ENCODE data around the gene CD300LD. TPM values are rescaled to one million over a fixed set of nuclear protein-coding genes. Genes with fewer than 3 reads are reported as not detected.
"Not testable (repeated sequence)": the region's sequence is repeated elsewhere in the genome, so short reads cannot be mapped to it uniquely, and the experiment has no call there.

Gene CD300LD
- not detected in 2 replicates for total RNA-seq

DNA sequence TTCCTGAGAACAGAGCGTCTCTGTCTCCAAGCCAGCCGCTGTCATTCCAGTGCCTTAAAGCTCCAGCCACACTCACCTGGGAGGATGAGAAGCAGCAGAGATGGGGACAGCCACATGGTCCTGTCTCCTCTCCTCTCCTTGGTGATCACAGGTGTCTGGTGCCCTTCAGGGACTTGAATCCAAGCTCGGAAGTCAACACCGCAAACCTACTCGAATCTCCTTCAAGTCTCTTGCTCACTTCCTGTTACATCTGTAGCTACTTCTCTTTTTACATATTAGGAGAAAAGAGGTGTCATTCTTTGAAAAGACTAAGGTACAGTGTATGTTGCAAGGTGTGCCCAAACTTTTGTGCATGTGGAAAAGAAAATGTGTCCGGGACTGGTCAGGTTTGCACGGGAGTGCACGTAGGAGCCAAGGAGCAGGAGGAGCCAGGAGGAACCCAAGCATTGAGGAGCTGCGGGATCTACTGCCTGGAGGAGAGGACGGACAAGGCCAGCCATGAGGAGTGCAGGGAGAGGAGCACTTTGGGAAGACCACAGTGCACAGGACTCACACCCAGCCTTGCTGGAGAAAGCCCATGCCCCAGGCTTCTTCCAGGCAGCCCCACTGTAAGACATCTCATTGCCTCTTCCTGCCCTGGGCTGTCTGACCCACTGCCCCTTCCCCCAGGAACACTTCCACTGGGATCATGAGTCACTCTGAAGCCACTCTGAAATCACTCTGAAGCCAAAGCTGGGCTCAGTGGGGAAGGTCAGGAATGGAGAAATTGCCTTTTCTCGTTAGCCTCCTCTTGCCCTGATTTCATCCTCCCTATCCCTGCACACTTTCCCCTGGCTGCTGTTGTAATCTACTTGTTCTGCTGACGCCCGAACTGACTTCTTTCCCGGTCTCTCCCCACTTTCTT is at the start of gene CD300LD:
Gene CD300LD (minus strand): TSS at position 197 of the 904 bp plus-strand sequence. CDS start 81 bp downstream, at position 116.
- FAIRE-seq = peak; percentile 36
- no peak for DNase-seq (ENCODE audit: low read depth)
- TF ChIP-seq, protein P1, sequence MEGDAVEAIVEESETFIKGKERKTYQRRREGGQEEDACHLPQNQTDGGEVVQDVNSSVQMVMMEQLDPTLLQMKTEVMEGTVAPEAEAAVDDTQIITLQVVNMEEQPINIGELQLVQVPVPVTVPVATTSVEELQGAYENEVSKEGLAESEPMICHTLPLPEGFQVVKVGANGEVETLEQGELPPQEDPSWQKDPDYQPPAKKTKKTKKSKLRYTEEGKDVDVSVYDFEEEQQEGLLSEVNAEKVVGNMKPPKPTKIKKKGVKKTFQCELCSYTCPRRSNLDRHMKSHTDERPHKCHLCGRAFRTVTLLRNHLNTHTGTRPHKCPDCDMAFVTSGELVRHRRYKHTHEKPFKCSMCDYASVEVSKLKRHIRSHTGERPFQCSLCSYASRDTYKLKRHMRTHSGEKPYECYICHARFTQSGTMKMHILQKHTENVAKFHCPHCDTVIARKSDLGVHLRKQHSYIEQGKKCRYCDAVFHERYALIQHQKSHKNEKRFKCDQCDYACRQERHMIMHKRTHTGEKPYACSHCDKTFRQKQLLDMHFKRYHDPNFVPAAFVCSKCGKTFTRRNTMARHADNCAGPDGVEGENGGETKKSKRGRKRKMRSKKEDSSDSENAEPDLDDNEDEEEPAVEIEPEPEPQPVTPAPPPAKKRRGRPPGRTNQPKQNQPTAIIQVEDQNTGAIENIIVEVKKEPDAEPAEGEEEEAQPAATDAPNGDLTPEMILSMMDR (IDR thresholded peaks at IDR 0.05; ENCODE audit: insufficient read depth, low read length, severe bottlenecking) = no peak
- Histone ChIP-seq H3K36me3 (ENCODE audit: control insufficient read depth, insufficient read depth, low read length) (no peaks in the 10 kb centered on the region), H3K27me3 (ENCODE audit: control insufficient read depth, insufficient read depth, low read length) (peaks cover 6% of the 10 kb centered on the region), H3K4me3 (ENCODE audit: low read depth, low read length) (no peak within 1 kb of the TSS)

DNA sequence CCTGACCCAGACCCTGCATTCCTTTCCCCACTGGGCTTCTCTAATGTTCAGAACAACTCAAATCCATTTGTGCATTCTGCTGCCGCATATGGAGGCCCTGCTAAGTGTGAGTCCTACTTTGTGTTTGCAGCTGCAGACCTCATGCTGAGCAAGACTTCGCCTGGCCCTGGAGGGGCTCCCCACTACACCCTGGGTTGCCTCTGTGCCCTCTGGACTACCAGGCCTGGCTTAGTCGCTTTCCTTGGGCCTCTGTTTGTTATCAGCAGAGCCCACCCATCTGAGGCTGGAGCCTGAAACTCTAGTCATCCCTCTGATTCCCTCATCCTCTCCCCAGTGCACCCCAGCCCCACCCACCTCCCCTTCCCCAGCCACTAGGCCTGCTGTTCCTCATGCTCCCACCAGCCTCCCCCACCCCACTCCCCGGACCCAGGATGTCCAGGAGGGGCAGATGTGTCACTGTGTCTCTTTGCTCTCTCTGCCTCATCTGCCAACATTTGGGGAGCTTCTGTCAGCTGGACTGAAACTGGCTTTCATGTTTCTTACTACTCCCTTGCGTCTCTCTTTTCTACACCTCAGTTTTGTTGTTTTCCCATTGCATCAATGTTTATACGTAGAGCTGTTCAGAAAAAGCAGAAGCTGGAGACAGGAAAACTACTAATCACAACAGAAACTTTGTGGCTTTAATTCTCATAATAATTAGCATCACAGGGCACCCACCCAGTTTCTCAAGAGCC is 49.3 kb upstream of the CD300LD start:
- peaks cover 2% of the 10 kb centered on the region for H3K27me3 ChIP-seq (ENCODE audit: control insufficient read depth, insufficient read depth, low read length)
- no peaks in the 10 kb centered on the region for H3K36me3 ChIP-seq (ENCODE audit: control insufficient read depth, insufficient read depth, low read length)
- H3K4me3 ChIP-seq (ENCODE audit: low read depth, low read length) = no peak overlapping the region
- FAIRE-seq (no peak), DNase-seq (ENCODE audit: low read depth) (no peak)
- TF ChIP-seq, protein P1 (IDR thresholded peaks at IDR 0.05; ENCODE audit: insufficient read depth, low read length, severe bottlenecking) = no peak

DNA sequence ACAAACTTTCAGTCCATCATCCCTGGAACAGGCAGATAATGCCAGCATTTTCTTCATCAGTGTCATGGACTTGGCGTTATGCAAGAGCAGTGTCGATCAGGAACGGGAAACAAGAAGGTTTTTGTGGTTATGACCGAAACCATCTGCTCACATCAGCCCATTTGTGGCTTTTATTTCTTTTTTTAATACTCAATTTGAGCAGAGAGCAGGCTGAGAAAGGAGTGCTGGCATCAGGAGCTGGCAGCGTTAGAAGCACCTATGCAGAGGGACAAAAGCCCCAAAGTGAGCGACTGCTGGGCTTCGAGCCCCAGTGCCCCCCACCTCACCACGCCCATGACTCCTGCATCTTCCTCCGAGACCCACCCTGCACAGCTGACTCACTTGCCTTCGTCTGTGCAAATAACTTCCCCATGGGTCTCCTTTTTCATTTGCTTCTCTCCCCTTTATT is 47.6 kb upstream of the CD300LD start:
- DNase-seq (ENCODE audit: low read depth) (no peak), FAIRE-seq (no peak)
- Histone ChIP-seq H3K4me3 (ENCODE audit: low read depth, low read length) (no peak overlapping the region), H3K36me3 (ENCODE audit: control insufficient read depth, insufficient read depth, low read length) (no peaks in the 10 kb centered on the region), H3K27me3 (ENCODE audit: control insufficient read depth, insufficient read depth, low read length) (peaks cover 2% of the 10 kb centered on the region)
- TF ChIP-seq, protein P1 (IDR thresholded peaks at IDR 0.05; ENCODE audit: insufficient read depth, low read length, severe bottlenecking) = no peak

DNA sequence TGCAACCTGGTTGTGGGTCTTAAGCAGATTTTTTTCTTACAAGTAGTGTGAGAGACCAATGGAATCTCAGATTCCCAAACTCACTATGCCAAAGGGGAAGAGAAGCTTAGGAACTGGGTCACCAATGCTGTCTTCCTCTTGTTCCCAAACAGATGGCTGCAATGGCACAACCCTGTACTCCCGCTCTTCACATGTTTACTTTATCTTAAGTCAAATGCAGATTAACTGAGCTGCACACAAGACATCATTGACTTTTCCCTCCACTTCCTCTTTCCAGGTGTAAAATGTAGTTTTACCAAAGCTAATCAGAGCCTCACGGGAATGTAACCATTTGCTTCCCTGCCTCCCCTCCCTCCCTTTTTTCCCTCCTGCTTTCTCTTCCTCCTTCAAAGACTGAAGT is 45.8 kb upstream of the CD300LD start:
- no peak for FAIRE-seq
- Histone ChIP-seq H3K27me3 (ENCODE audit: control insufficient read depth, insufficient read depth, low read length) (no peaks in the 10 kb centered on the region), H3K36me3 (ENCODE audit: control insufficient read depth, insufficient read depth, low read length) (no peaks in the 10 kb centered on the region), H3K4me3 (ENCODE audit: low read depth, low read length) (no peak overlapping the region)
- no peak for DNase-seq (ENCODE audit: low read depth)
- TF ChIP-seq, protein P1 (IDR thresholded peaks at IDR 0.05; ENCODE audit: insufficient read depth, low read length, severe bottlenecking) = no peak

DNA sequence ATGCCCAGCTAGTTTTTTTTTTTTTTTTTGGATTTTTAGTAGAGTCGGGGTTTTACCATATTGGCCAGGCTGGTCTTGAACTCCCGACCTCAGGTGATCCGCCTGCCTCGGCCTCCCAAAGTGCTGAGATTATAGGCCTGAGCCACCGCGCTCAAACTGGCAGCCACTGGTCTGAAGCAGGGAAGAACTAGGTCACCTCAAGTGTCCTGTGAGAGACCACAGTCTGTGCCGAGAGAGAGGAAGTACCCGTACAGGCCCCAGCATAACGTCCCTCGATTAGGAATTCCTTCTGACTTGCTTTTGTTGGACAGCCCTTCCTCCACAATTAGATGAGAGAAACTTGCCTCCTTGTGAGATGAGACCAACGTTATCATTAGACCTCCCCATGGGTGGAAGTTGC is 45.2 kb upstream of the CD300LD start:
- H3K27me3 ChIP-seq (ENCODE audit: control insufficient read depth, insufficient read depth, low read length) = no peaks in the 10 kb centered on the region
- no peaks in the 10 kb centered on the region for H3K36me3 ChIP-seq (ENCODE audit: control insufficient read depth, insufficient read depth, low read length)
- TF ChIP-seq, protein P1 (IDR thresholded peaks at IDR 0.05; ENCODE audit: insufficient read depth, low read length, severe bottlenecking) = no peak
- DNase-seq (ENCODE audit: low read depth) (no peak), FAIRE-seq (no peak)
- no peak overlapping the region for H3K4me3 ChIP-seq (ENCODE audit: low read depth, low read length)

DNA sequence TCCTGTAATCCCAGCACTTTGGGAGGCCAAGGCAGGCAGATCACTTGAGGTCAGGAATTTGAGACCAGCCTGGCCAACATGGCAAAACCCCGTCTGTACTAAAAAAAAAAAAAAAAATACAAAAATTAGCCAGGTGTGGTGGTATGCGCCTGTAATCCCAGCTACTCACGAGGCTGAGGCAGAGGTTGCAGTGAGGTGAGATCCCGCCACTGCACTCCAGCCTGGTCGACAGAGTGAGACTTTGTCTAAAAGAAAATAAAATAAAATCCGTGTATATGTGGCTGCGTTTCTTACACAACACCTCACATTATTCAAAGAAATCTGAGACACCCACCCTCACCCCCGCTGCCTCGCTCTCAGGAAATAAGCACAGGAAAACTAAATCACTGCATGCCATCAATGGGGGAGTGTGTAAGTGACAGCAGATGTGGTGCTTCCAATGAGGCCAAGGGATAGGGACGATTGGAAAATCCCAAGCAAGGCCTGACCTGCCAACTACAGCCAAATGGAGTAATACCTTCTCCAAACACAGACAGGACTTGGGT is 44.5 kb upstream of the CD300LD start:
- FAIRE-seq; H3K36me3 ChIP-seq (ENCODE audit: control insufficient read depth, insufficient read depth, low read length); H3K4me3 ChIP-seq (ENCODE audit: low read depth, low read length); DNase-seq (ENCODE audit: low read depth); H3K27me3 ChIP-seq (ENCODE audit: control insufficient read depth, insufficient read depth, low read length): not testable (repeated sequence)
